DOHH2 (cell line): ENCODE measurements around the gene NDUFAF7.
"Not testable (repeated sequence)": the region's sequence is repeated elsewhere in the genome, so short reads cannot be mapped to it uniquely, and the experiment has no call there.

Experiments
- H3F3A ChIP-seq: fragments of 200-600 bp; sonication (generic), shearing (Covaris generic); 2 replicates; pipeline ENCODE4 v1.6.0; 2016; ENCODE audit warnings: antibody characterized with exemption, mild to moderate bottlenecking; ENCODE audit not compliant: control insufficient read depth, insufficient read depth
- H3K27ac ChIP-seq: fragments of 200-600 bp; sonication (generic); 2 replicates; pipeline ENCODE4 v1.5.1; 2014; ENCODE audit warnings: low read depth, mild to moderate bottlenecking, low read length, moderate library complexity
- H3K27me3 ChIP-seq: fragments of 200-600 bp; sonication (generic); 2 replicates; pipeline ENCODE4 v1.6.1; 2014; ENCODE audit warnings: mild to moderate bottlenecking, low read length, mixed read lengths; ENCODE audit not compliant: control insufficient read depth
- H3K36me3 ChIP-seq: fragments of 200-600 bp; sonication (generic); 2 replicates; pipeline ENCODE4 v1.6.1; 2014; ENCODE audit warnings: mild to moderate bottlenecking, low read length, moderate library complexity, mixed read lengths; ENCODE audit not compliant: control insufficient read depth
- H3K4me1 ChIP-seq: fragments of 200-600 bp; sonication (generic); 2 replicates; pipeline ENCODE4 v1.6.1; 2014; ENCODE audit warnings: mild to moderate bottlenecking, low read length, mixed read lengths; ENCODE audit not compliant: control insufficient read depth
- H3K4me2 ChIP-seq: fragments of 200-600 bp; sonication (generic); 2 replicates; pipeline ENCODE4 v1.6.0; 2014; ENCODE audit warnings: mild to moderate bottlenecking, low read length, moderate library complexity
- H3K4me3 ChIP-seq: fragments of 200-600 bp; sonication (generic); 2 replicates; pipeline ENCODE4 v1.5.1; 2014; ENCODE audit warnings: mild to moderate bottlenecking, low read length, mixed read lengths
- H3K79me2 ChIP-seq: fragments of 200-600 bp; sonication (generic); 2 replicates; pipeline ENCODE4 v1.6.1; 2014; ENCODE audit warnings: mild to moderate bottlenecking, low read length, mixed read lengths; ENCODE audit not compliant: control insufficient read depth
- H3K9me2 ChIP-seq: fragments of 200-600 bp; sonication (generic); replicated peaks from 2 replicates; pipeline ENCODE4 v1.6.1; 2014; ENCODE audit warnings: mild to moderate bottlenecking, low read length, mixed read lengths; ENCODE audit not compliant: control insufficient read depth
- H3K9me3 ChIP-seq: fragments of 200-600 bp; sonication (generic); 2 replicates; pipeline ENCODE4 v1.6.1; 2014; ENCODE audit warnings: antibody characterized with exemption, low read length, mixed read lengths; ENCODE audit not compliant: control insufficient read depth, insufficient read depth
- H4K20me1 ChIP-seq: fragments of 200-600 bp; sonication (generic); 2 replicates; pipeline ENCODE4 v1.6.0; 2014; ENCODE audit warnings: low read depth, mild to moderate bottlenecking, antibody characterized with exemption, low read length, moderate library complexity; ENCODE audit not compliant: control insufficient read depth, insufficient read depth
- CTCF ChIP-seq: fragments of 200-600 bp; sonication (generic); IDR thresholded peaks from one replicate; pipeline ENCODE4 v1.5.1; 2014; ENCODE audit warnings: antibody characterized with exemption, mild to moderate bottlenecking, low read depth, low read length; ENCODE audit not compliant: poor library complexity, severe bottlenecking
- EZH2phosphoT487 ChIP-seq: fragments of 200-600 bp; sonication (generic); IDR thresholded peaks from 2 replicates; pipeline ENCODE4 v1.6.1; 2017; ENCODE audit warnings: borderline replicate concordance, mild to moderate bottlenecking, antibody characterized with exemption, low read length, moderate library complexity, mixed read lengths

The NDUFAF7 gene

DNA sequence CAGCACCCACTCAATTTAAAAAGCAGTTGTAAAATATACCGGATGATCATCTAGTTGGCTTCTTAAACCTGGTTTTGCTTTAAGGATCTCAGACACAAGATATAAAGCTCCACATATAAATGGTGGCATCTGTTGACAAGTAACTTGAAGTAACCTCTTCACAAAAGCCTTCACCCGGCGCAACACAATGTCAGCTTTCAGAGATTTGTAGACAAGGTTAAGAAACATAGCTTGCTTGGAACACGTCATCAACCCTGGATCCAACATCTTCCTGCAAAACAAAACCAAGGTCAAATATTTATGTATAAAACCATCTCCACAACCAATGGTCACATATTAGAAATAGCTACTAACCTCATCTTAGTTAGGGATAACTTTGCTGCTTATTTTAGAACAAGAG is 8.3 kb upstream of the NDUFAF7 start:
- H3F3A ChIP-seq = peaks cover 3% of the 10 kb centered on the region; the same call in 1 of the 2 replicates
- H3K4me3 ChIP-seq = no peak overlapping the region
- H3K27ac ChIP-seq = no peak overlapping the region
- peaks cover 88% of the 10 kb centered on the region for H3K36me3 ChIP-seq
- peaks cover 79% of the 10 kb centered on the region for H3K79me2 ChIP-seq
- H3K4me1 ChIP-seq = peaks cover 24% of the 10 kb centered on the region
- no peaks in the 10 kb centered on the region for H3K27me3 ChIP-seq
- H4K20me1 ChIP-seq = peaks cover 27% of the 10 kb centered on the region
- no peaks in the 10 kb centered on the region for H3K9me3 ChIP-seq
- no peak overlapping the region for H3K4me2 ChIP-seq
- TF ChIP-seq CTCF (no peak), EZH2phosphoT487 (no peak)
- no peaks in the 10 kb centered on the region for H3K9me2 ChIP-seq

DNA sequence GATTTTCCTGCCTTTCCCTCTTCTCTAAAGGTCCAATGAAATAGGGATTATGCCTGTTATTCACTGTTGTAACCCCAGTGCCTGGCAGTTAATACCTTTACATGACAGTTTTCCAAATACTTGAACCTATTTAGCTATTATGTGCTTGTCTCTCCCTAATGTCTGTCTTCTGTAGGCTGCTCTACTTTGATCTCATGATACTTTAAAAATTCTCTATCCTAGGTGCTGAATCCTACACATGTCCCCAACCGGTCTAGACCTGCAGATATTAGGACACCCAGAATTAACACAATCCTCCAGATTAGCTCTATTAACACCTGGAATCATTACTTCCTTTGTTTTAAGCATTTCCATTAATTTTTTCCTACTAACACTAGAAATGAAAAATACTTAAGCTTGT is 7.4 kb upstream of the NDUFAF7 start:
- Histone ChIP-seq H3K4me2 (peak overlapping the region; percentile 16; the same call in 1 of the 2 replicates), H3K27ac (no peak overlapping the region), H3K9me3 (no peaks in the 10 kb centered on the region), H3F3A (peaks cover 3% of the 10 kb centered on the region; the same call in 1 of the 2 replicates), H3K27me3 (no peaks in the 10 kb centered on the region), H3K9me2 (no peaks in the 10 kb centered on the region), H3K36me3 (peaks cover 88% of the 10 kb centered on the region), H4K20me1 (peaks cover 26% of the 10 kb centered on the region), H3K4me1 (peaks cover 31% of the 10 kb centered on the region), H3K4me3 (no peak overlapping the region), H3K79me2 (peaks cover 80% of the 10 kb centered on the region)
- TF ChIP-seq EZH2phosphoT487 (no peak), CTCF (no peak)

DNA sequence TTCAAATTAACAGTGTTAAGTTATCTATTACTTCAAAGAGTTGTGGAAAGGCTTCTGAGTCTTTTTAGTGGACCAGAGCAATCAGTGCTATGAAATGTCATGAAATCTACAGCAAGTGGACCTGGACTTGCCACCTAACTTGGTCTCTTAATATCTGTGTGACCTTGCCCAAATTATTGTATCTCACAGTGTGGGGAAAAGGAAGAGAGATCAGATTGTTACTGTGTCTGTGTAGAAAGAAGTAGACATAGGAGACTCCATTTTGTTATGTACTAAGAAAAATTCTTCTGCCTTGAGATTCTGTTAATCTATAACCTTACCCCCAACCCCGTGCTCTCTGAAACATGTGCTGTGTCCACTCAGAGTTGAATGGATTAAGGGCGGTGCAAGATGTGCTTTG is 6.3 kb upstream of the NDUFAF7 start:
- Histone ChIP-seq H3K4me2 (peak overlapping the region; percentile 16; the same call in 1 of the 2 replicates), H4K20me1 (peaks cover 35% of the 10 kb centered on the region), H3K79me2 (peaks cover 86% of the 10 kb centered on the region), H3K4me1 (peaks cover 42% of the 10 kb centered on the region), H3K36me3 (peaks cover 90% of the 10 kb centered on the region)
- not testable (repeated sequence) for H3K27me3 ChIP-seq, H3K27ac ChIP-seq, H3F3A ChIP-seq, H3K9me2 ChIP-seq, H3K4me3 ChIP-seq, H3K9me3 ChIP-seq

DNA sequence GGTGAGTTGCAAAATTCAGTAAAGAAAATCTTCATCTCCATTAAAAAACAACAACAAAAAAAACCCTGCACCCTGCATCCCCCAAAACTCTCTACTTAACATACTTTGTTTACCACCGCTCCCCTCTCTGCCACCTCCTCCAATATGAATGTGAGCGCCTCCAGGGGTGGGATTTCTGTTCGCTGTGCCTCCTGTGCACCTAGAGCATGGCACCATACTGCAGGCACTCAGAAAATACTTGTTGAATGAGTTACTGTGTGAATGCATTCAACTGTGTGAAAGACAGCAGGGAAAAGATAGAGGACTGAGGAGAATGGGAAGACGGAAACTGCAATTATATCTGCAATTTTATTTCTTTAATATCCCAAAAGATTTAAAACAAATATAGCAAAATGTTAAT is 4.6 kb upstream of the NDUFAF7 start:
- peaks cover 3% of the 10 kb centered on the region for H3F3A ChIP-seq
- H3K27ac ChIP-seq = no peak overlapping the region
- no peaks in the 10 kb centered on the region for H3K9me3 ChIP-seq
- peaks cover 86% of the 10 kb centered on the region for H3K36me3 ChIP-seq
- no peaks in the 10 kb centered on the region for H3K27me3 ChIP-seq
- H3K4me1 ChIP-seq = peaks cover 42% of the 10 kb centered on the region
- no peak for TF ChIP-seq EZH2phosphoT487
- no peak for TF ChIP-seq CTCF
- no peaks in the 10 kb centered on the region for H3K9me2 ChIP-seq
- peaks cover 42% of the 10 kb centered on the region for H4K20me1 ChIP-seq
- no peak overlapping the region; the same call in 1 of the 2 replicates for H3K4me3 ChIP-seq
- peaks cover 91% of the 10 kb centered on the region for H3K79me2 ChIP-seq
- peak overlapping the region; percentile 36 for H3K4me2 ChIP-seq
